ENCODE results near the gene KIF1A. TPM values are rescaled to one million over a fixed set of nuclear protein-coding genes. Genes with fewer than 3 reads are reported as not detected.

Gene KIF1A
- total and polyA plus RNA-seq, 2 of the 13 experiments (the other 11 are each of a cell fraction or from before 2014, with no cell fraction given): 0.01 TPM; not detected in 1

- no peak for TF ChIP-seq ZFYVE20 (CRISPR knock-in tag; IDR thresholded peaks at IDR 0.05; ENCODE audit: borderline replicate concordance, low read depth)
- TF ChIP-seq ELK4 (CRISPR knock-in tag; IDR thresholded peaks at IDR 0.05; ENCODE audit: borderline replicate concordance): no peak
- no peak for TF ChIP-seq PITX1 (CRISPR knock-in tag; IDR thresholded peaks at IDR 0.05)
- TF ChIP-seq KLF11 (CRISPR knock-in tag; IDR thresholded peaks at IDR 0.05): no peak
- no peak for TF ChIP-seq MNT (IDR thresholded peaks at IDR 0.05)
- TF ChIP-seq NFKBIZ (CRISPR knock-in tag; IDR thresholded peaks at IDR 0.05): no peak
- TF ChIP-seq ZNF543 (CRISPR knock-in tag; IDR thresholded peaks at IDR 0.05): no peak
- no peak for TF ChIP-seq ZNF724P (CRISPR knock-in tag; IDR thresholded peaks at IDR 0.05; ENCODE audit: borderline replicate concordance)
- TF ChIP-seq DZIP1 (CRISPR knock-in tag; IDR thresholded peaks at IDR 0.05): no peak
- TF ChIP-seq MYNN (CRISPR knock-in tag; IDR thresholded peaks at IDR 0.05; ENCODE audit: low read depth): no peak
- no peak for TF ChIP-seq ZNF10 (CRISPR knock-in tag; IDR thresholded peaks at IDR 0.05; ENCODE audit: borderline replicate concordance, low read depth)
- TF ChIP-seq RNF2 (conservative IDR thresholded peaks at IDR 0.05; ENCODE audit: low read depth): no peak
- TF ChIP-seq IKZF4 (CRISPR knock-in tag; IDR thresholded peaks at IDR 0.05; ENCODE audit: borderline replicate concordance, low read depth, not compliant biosample characterization): no peak
- no peak for TF ChIP-seq KDM3A (CRISPR knock-in tag; IDR thresholded peaks at IDR 0.05; ENCODE audit: low read depth)
- TF ChIP-seq HNRNPK (IDR thresholded peaks at IDR 0.05; ENCODE audit: low read depth, low read length, poor library complexity, severe bottlenecking): no peak
- TF ChIP-seq BATF2 (CRISPR knock-in tag; IDR thresholded peaks at IDR 0.05): no peak
- no peak for TF ChIP-seq ATF3 (CRISPR knock-in tag; IDR thresholded peaks at IDR 0.05)
- TF ChIP-seq SNRNP70 (IDR thresholded peaks at IDR 0.05; ENCODE audit: low read depth, low read length): no peak
- TF ChIP-seq NR1H2 (CRISPR knock-in tag; IDR thresholded peaks at IDR 0.05; ENCODE audit: borderline replicate concordance, low read depth): no peak
- TF ChIP-seq MLX (CRISPR knock-in tag; IDR thresholded peaks at IDR 0.05): no peak
- TF ChIP-seq ZNF180 (CRISPR knock-in tag; IDR thresholded peaks at IDR 0.05; ENCODE audit: borderline replicate concordance, low read depth): no peak
- TF ChIP-seq ZNF382 (CRISPR knock-in tag; IDR thresholded peaks at IDR 0.05; ENCODE audit: borderline replicate concordance): no peak
These were observed 20.5 kb upstream of the KIF1A start (continued) for GRCh38 chr2:240840435-240841060.
